Left renal cortex interstitium (tissue), 4 donors: ENCODE measurements around the gene CCSER1. TPM values are rescaled to one million over a fixed set of nuclear protein-coding genes. Genes with fewer than 3 reads are reported as not detected.
A peak's percentile ranks its signal among the peaks of the same experiment; 100 is the strongest.
"Not testable (repeated sequence)": the region's sequence is repeated elsewhere in the genome, so short reads cannot be mapped to it uniquely, and the experiment has no call there.

Experiments used
- DNase-seq, 4 donors: peaks; one replicate each; pipeline ENCODE4 v3.0.0-alpha.2; 2013; ENCODE audit warnings: low read depth in 4 of 4, low spot score in 2 of 4, missing footprints in 1 of 4
- polyA plus RNA-seq, 4 donors: library from polyadenylated mRNA; unstranded; fragments of 120-200 nt; gene quantifications; one replicate each; pipeline ENCODE4 v1.2.1, GENCODE V29; 2013; ENCODE audit not compliant: insufficient read length in 4 of 4

The CCSER1 gene
- polyA plus RNA-seq, 4 donors, result 15.9 to 24.0 (median 18.5) TPM

DNA sequence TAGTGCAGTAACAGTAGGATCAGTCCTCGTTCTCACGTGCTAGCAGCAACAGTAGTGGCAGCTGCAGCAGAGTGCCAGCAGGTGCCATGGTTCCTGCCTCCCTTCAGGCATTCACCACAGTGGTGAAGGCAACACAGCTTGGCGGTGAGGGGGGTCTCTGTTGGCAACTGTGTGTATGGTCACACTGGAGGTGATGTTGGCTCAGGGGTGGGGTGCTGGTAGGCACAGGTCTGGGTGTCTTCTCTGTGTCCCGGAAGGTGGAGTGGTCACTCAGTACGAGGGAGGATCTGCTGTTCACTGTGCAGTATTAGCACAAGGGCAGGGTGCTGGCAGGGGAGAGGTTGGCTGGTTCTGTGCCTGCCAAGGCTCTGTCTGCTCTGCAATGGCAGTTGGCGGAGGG is 671.8 kb downstream of the CCSER1 start:
- no peak for DNase-seq

GRCh38 chr4:90799895-90800294 is 672.7 kb downstream of the CCSER1 start:
- DNase-seq, result no peak

DNA sequence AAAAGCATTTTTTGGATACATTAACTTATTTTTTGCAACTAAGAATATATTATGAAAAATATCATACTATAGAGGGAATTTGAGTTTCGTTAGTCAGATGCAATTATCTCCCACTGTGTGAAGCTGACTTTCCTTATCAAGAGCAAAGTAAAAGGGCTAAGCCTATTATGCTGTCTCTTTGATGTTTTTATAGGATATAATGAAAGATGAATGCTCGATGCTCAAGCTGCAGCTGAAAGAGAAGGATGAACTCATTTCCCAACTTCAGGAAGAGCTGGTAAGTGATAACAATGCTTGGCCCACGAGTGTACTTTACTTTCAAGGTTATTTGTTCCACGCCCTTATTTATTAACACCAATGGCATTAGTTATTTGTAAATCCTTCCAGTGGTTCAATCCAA is 688.4 kb downstream of the CCSER1 start:
- DNase-seq, result no peak

DNA sequence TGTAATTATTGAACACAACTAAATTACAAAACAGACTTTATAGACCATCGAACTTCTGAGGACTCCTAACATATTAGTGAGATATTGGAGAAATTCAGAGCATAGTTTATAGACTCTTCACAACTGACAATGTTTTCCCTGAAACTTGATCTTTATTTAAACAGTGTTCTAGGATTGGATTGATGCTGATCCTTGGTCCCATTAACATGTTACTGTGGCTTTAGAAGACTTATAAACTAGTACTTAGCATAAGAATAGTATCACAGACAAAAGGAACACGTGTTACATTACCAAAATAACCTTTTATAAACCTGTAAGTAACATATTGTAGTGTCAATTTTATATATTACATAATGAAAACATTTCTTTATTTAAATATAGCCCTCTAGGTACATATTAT is 689.6 kb downstream of the CCSER1 start:
- DNase-seq, result no peak

GRCh38 chr4:90824266-90825150 is 697.3 kb downstream of the CCSER1 start:
- no peak for DNase-seq

DNA sequence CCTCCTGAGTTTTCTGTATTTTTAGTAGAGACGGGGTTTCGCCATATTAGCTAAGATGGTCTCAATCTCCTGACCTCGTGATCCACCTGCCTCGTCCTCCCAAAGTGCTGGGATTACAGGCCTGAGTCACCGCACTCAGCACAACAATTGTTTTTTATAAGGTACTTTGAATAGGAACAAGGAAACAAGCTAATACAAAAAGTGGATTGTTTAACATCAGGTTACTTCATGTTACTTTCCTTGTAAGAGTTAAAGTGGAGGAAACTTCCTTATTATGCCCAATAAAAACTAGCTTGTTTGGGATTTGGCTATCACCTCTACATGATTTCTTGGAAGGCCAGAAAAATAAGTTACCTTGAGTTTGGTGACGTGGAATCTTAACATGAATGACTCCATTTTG is 698.7 kb downstream of the CCSER1 start:
- no peak for DNase-seq

DNA sequence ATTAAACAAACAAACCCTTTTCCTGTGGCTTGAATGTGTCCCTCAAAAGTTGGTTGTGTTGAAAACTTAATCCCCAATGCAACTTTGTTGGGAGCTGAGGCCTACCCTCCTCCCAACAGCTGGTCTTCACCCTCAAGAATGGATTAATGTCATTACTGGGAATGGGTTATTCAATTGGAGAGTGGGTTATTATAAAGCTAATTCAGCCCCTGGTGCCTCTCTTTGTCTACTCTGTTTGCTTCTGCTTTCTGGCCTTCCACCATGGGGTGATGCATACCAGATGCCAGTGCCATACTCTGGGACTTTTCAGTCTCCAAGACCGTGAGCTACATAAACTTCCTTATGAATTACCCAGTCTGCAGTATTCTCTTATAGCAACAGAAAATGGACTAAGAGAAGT is 706.5 kb downstream of the CCSER1 start:
- no peak for DNase-seq

DNA sequence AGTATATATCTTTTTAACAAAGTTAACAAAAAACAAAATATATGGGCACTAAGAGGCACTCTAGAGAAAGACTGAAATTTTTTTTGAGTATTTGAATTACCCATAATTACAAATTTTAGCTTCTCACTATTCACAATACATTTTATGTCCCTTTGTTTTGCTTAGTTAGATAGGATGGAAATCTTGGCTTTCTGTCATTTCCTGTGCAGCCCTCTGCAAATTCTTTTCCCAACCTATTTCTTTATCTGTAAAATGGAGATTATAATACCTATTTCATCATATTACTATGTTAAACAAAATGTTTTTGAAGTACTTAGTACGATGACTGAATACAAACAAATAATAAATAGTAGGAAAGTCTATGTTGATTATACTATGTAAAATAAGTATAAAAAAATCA is 710.0 kb downstream of the CCSER1 start:
- no peak for DNase-seq

DNA sequence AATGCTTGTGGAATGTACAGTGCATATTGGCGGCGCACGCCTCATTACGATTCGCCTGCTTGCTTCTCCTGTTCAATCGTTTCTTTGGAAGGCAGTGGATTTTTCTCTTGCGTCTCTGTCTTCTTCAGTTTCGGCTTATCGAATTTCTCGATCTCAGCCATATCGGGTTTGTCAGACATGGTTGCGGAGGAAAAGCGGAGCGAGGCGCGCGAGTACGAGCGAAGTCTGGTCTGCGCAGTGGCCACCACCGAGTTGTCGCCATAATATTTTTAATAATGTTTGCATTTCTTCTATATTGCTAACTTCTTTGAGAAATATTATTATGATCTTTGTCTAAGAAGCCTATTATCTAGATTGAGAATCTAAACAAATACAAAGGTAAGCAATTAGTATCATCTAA is 711.7 kb downstream of the CCSER1 start:
- DNase-seq, result not testable (repeated sequence)

DNA sequence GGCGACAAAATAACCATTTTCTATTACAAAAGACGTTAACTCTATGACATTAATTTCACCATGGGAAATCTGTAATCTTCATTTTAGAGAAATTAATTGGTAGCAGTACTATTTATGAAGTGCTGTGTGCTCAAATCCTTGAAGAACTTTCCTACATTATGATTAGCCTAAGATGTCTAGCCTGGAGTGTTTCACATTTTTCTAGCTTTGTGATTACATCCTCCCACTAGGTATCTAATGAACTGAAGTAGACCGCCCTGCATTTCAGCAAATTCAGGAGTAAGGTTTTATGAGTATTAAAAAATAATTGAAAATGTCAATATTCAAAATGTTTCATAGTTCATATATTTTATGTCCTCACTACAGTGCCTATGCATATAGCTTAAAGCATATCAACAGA is 713.1 kb downstream of the CCSER1 start:
- no peak for DNase-seq

DNA sequence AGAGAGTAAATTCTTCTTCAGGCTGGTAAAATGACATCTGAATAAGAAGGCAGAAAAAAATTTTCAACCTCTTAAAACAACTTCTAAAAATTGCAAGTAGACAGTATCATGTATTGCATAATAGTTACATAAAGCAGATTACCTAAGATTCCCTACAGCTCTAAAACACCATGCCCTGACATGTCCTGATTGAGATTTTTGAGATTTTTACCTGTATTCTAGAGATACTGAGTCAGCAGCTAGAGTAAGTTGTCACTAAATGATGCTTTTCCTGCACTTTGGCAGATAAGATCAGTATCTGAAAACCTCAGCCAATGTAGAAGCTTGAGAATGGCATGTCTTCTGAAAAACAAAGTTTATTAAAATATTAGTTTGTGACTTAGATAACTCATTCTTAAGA is 713.6 kb downstream of the CCSER1 start:
- DNase-seq, result no peak

DNA sequence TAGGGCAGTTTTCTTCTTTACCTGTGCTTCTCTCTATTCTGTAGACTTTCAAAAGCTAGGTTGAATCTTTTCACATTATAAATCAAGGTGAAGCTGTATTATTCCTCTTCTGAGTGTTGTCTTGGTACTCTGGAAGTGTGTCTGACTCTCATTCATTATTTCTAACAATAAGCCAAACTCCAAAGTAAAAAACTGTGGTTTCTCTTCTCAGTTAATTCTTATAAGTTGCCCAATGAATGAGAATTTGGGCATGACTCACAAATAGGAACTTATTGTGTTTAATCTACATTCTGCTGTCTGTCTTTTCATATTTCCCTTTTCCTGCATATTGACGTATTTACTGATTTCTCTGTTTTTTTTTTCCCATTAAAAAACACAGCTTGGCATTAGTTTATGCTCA is 714.5 kb downstream of the CCSER1 start:
- no peak for DNase-seq

GRCh38 chr4:90842960-90843359 is 715.8 kb downstream of the CCSER1 start:
- no peak for DNase-seq

GRCh38 chr4:90844241-90844640 is 717.0 kb downstream of the CCSER1 start:
- DNase-seq, result no peak

- DNase-seq, result no peak
Measured at GRCh38 chr4:90845777-90846176, 718.6 kb downstream of the CCSER1 start.

- DNase-seq, result peak in 3 of 4 donors; percentile 3 to 23 (median 15)
Measured at GRCh38 chr4:90852237-90852636, 725.0 kb downstream of the CCSER1 start.

DNA sequence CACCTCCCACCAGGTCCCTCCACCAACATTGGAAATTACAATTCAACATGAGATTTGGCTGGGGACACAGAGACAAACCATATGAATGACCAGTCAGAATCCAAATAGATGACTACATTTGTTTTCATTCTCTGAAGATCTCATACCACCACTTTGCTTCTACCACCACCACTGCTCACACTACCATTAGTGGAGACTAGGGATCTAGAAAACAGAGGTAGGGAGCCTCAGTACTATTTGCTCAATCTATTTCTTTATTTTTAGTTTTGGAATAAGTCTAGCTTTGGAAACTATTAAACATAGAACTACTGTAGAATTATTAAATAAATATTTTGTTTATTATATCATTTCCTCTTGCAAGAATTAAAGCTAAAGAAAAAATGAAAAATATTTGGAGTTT is 727.9 kb downstream of the CCSER1 start:
- DNase-seq, result no peak

- DNase-seq, result no peak
Measured at GRCh38 chr4:90857081-90857820, 730.1 kb downstream of the CCSER1 start.

DNA sequence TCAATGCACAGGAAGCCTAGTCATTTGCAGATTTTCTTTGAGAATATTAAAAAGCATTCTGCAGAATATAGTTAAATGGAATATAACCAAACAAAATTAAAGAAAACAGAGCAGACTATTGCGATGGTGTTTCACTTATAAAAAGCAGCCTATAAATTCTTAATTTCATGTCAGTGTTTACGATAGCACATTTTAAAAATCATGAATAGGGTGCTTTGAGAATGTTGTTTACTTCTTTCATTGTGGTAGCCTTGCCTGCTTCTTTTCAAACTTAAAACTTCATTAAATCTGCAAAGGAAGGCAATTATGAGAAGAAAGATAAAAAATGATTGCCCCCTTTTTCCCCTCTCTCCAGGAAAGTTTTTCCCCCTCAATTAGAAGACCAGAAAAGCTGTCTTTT is 748.6 kb downstream of the CCSER1 start:
- no peak for DNase-seq

DNA sequence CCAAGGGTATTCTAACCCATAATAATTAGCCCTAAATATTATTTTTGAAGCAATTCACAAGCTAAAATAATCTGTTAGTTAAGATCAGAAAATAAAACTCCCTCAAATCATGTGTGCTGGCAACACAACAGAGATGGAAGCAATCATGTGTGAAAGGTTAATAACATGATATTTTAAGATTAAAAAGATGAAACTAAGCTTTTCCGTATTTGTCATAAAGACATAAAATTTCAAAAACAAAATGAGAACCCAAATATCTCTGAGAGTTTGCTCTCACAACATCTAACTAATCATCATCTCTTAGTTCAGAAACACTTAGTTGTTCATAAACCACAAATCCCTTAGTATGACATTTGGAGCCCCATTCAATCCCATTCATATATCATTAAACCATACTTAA is 749.1 kb downstream of the CCSER1 start:
- no peak for DNase-seq

- DNase-seq, result no peak
Measured at GRCh38 chr4:90883519-90883918, 756.3 kb downstream of the CCSER1 start.

DNA sequence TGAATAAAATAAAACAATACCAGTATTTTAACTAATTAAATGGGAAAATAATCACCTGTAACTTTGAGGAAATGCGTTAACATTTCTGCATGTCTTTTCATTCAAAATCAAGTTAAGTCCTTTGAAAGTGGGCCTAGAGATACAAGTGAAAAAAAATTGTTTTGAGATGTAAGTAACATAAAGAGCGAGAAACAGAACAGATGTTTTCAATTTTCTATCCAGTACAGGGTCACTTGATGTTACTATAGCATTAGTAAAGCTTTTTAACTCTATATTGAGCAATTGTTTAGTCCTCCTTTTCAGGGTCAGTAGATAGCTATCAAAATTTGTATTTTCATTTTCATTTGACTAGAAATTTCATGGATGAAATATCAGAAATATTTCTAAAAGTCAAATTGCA is 761.4 kb downstream of the CCSER1 start:
- DNase-seq, result no peak
